Measurements from ENCODE around the gene APPBP2.
"Not testable (repeated sequence)": the region's sequence is repeated elsewhere in the genome, so short reads cannot be mapped to it uniquely, and the experiment has no call there.

The APPBP2 gene

GRCh38 chr17:60439501-60439900 lies 86.5 kb downstream of the APPBP2 start:
- Histone ChIP-seq H3K9me3 (ENCODE audit: control insufficient read depth, insufficient read depth, low read length) (no peaks in the 10 kb centered on the region), H3K27me3 (ENCODE audit: control insufficient read depth, low read length) (no peaks in the 10 kb centered on the region), H3K9me2 (replicated peaks; ENCODE audit: control insufficient read depth, low read length) (no peaks in the 10 kb centered on the region), H3K4me1 (ENCODE audit: control insufficient read depth, low read length) (no peaks in the 10 kb centered on the region), H4K20me1 (ENCODE audit: control insufficient read depth, insufficient read depth, low read depth, low read length) (no peaks in the 10 kb centered on the region), H3K36me3 (ENCODE audit: control insufficient read depth, low read length) (no peaks in the 10 kb centered on the region), H3K4me2 (ENCODE audit: low read length) (no peak overlapping the region), H3K4me3 (ENCODE audit: low read length) (no peak overlapping the region), H3K27ac (ENCODE audit: low read depth, low read length) (no peak overlapping the region), H3F3A (ENCODE audit: control insufficient read depth, insufficient read depth) (no peaks in the 10 kb centered on the region), H3K79me2 (ENCODE audit: control insufficient read depth, low read length) (no peaks in the 10 kb centered on the region)
- TF ChIP-seq CTCF (IDR thresholded peaks at IDR 0.05; ENCODE audit: low read depth, low read length, poor library complexity, severe bottlenecking) (no peak), EZH2phosphoT487 (IDR thresholded peaks at IDR 0.05; ENCODE audit: borderline replicate concordance, low read length) (no peak)

GRCh38 chr17:60436676-60437075 lies 89.4 kb downstream of the APPBP2 start:
- H3K27ac ChIP-seq (ENCODE audit: low read depth, low read length) = no peak overlapping the region
- H3K4me3 ChIP-seq (ENCODE audit: low read length) = no peak overlapping the region
- H4K20me1 ChIP-seq (ENCODE audit: control insufficient read depth, insufficient read depth, low read depth, low read length) = no peaks in the 10 kb centered on the region
- H3K27me3 ChIP-seq (ENCODE audit: control insufficient read depth, low read length) = peaks cover 1% of the 10 kb centered on the region; the same call in 1 of the 2 replicates
- TF ChIP-seq CTCF (IDR thresholded peaks at IDR 0.05; ENCODE audit: low read depth, low read length, poor library complexity, severe bottlenecking) = no peak
- no peak for TF ChIP-seq EZH2phosphoT487 (IDR thresholded peaks at IDR 0.05; ENCODE audit: borderline replicate concordance, low read length)
- no peak overlapping the region for H3K4me2 ChIP-seq (ENCODE audit: low read length)
- H3K9me2 ChIP-seq (replicated peaks; ENCODE audit: control insufficient read depth, low read length) = no peaks in the 10 kb centered on the region
- no peaks in the 10 kb centered on the region for H3F3A ChIP-seq (ENCODE audit: control insufficient read depth, insufficient read depth)
- no peaks in the 10 kb centered on the region for H3K36me3 ChIP-seq (ENCODE audit: control insufficient read depth, low read length)
- no peaks in the 10 kb centered on the region for H3K79me2 ChIP-seq (ENCODE audit: control insufficient read depth, low read length)
- H3K4me1 ChIP-seq (ENCODE audit: control insufficient read depth, low read length) = no peaks in the 10 kb centered on the region
- peaks cover 8% of the 10 kb centered on the region; the same call in 1 of the 2 replicates for H3K9me3 ChIP-seq (ENCODE audit: control insufficient read depth, insufficient read depth, low read length)

- no peak overlapping the region for H3K4me3 ChIP-seq (ENCODE audit: low read length)
- no peaks in the 10 kb centered on the region for H3K36me3 ChIP-seq (ENCODE audit: control insufficient read depth, low read length)
- peaks cover 8% of the 10 kb centered on the region; the same call in 1 of the 2 replicates for H3K9me3 ChIP-seq (ENCODE audit: control insufficient read depth, insufficient read depth, low read length)
- no peak overlapping the region for H3K4me2 ChIP-seq (ENCODE audit: low read length)
- no peak overlapping the region for H3K27ac ChIP-seq (ENCODE audit: low read depth, low read length)
- H3F3A ChIP-seq (ENCODE audit: control insufficient read depth, insufficient read depth) = no peaks in the 10 kb centered on the region
- peaks cover 3% of the 10 kb centered on the region; the same call in 1 of the 2 replicates for H3K27me3 ChIP-seq (ENCODE audit: control insufficient read depth, low read length)
- H3K4me1 ChIP-seq (ENCODE audit: control insufficient read depth, low read length) = no peaks in the 10 kb centered on the region
- H3K79me2 ChIP-seq (ENCODE audit: control insufficient read depth, low read length) = no peaks in the 10 kb centered on the region
- H3K9me2 ChIP-seq (replicated peaks; ENCODE audit: control insufficient read depth, low read length) = no peaks in the 10 kb centered on the region
- no peak for TF ChIP-seq EZH2phosphoT487 (IDR thresholded peaks at IDR 0.05; ENCODE audit: borderline replicate concordance, low read length)
- TF ChIP-seq CTCF (IDR thresholded peaks at IDR 0.05; ENCODE audit: low read depth, low read length, poor library complexity, severe bottlenecking) = peak; percentile 94
- no peaks in the 10 kb centered on the region for H4K20me1 ChIP-seq (ENCODE audit: control insufficient read depth, insufficient read depth, low read depth, low read length)
Measured at GRCh38 chr17:60435244-60436167, 90.5 kb downstream of the APPBP2 start.

- not testable (repeated sequence) for H3K27me3 ChIP-seq (ENCODE audit: control insufficient read depth, low read length); H3K9me2 ChIP-seq (replicated peaks; ENCODE audit: control insufficient read depth, low read length); H3K4me1 ChIP-seq (ENCODE audit: control insufficient read depth, low read length); H3K79me2 ChIP-seq (ENCODE audit: control insufficient read depth, low read length); H3K4me2 ChIP-seq (ENCODE audit: low read length); H4K20me1 ChIP-seq (ENCODE audit: control insufficient read depth, insufficient read depth, low read depth, low read length); H3K9me3 ChIP-seq (ENCODE audit: control insufficient read depth, insufficient read depth, low read length); H3K27ac ChIP-seq (ENCODE audit: low read depth, low read length); H3F3A ChIP-seq (ENCODE audit: control insufficient read depth, insufficient read depth); H3K36me3 ChIP-seq (ENCODE audit: control insufficient read depth, low read length); H3K4me3 ChIP-seq (ENCODE audit: low read length)
Measured at GRCh38 chr17:60433021-60433997, 92.7 kb downstream of the APPBP2 start.

- not testable (repeated sequence) for H3K4me3 ChIP-seq (ENCODE audit: low read length); H3F3A ChIP-seq (ENCODE audit: control insufficient read depth, insufficient read depth); H4K20me1 ChIP-seq (ENCODE audit: control insufficient read depth, insufficient read depth, low read depth, low read length); H3K9me2 ChIP-seq (replicated peaks; ENCODE audit: control insufficient read depth, low read length); H3K36me3 ChIP-seq (ENCODE audit: control insufficient read depth, low read length); H3K27me3 ChIP-seq (ENCODE audit: control insufficient read depth, low read length); H3K4me2 ChIP-seq (ENCODE audit: low read length); H3K79me2 ChIP-seq (ENCODE audit: control insufficient read depth, low read length); H3K4me1 ChIP-seq (ENCODE audit: control insufficient read depth, low read length); H3K9me3 ChIP-seq (ENCODE audit: control insufficient read depth, insufficient read depth, low read length); H3K27ac ChIP-seq (ENCODE audit: low read depth, low read length)
Measured at GRCh38 chr17:60430561-60430960, 95.5 kb downstream of the APPBP2 start.
